GM18498 (cell line): ENCODE data around the gene OLR1.

Experiments
- ATAC-seq: cut with Tn5 transposase; IDR thresholded peaks from one replicate; pipeline ENCODE4 v1.9.1; 2021; ENCODE audit warnings: mild to moderate bottlenecking, moderate library complexity; ENCODE audit not compliant: unreplicated experiment

OLR1 gene

GRCh38 chr12:10110256-10110844, 61.6 kb downstream of the OLR1 start:
- ATAC-seq, result no peak
